Left renal cortex interstitium (tissue), 4 donors: Measurements from ENCODE around the gene CC2D1A. TPM values are rescaled to one million over a fixed set of nuclear protein-coding genes. Genes with fewer than 3 reads are reported as not detected.
A peak's percentile ranks its signal among the peaks of the same experiment; 100 is the strongest.

Experiments used
- DNase-seq, 4 donors: peaks; one replicate each; pipeline ENCODE4 v3.0.0-alpha.2; 2013; ENCODE audit warnings: low read depth in 4 of 4, low spot score in 2 of 4, missing footprints in 1 of 4
- polyA plus RNA-seq, 4 donors: library from polyadenylated mRNA; unstranded; fragments of 120-200 nt; gene quantifications; one replicate each; pipeline ENCODE4 v1.2.1, GENCODE V29; 2013; ENCODE audit not compliant: insufficient read length in 4 of 4

The CC2D1A gene
- 10 to 100 TPM; 19.3 to 45.6 (median 33.4) TPM for polyA plus RNA-seq

- peak in 3 of 4 donors; percentile 52 to 81 (median 76) for DNase-seq
Measured at GRCh38 chr19:13905634-13906520, at the start of gene CC2D1A, which contains the start of gene BRME1. TSS of gene CC2D1A (plus strand) at chr19:13906201. CDS start at chr19:13906442, 241 bp downstream. TSS of gene BRME1 (minus strand) at chr19:13906117. CDS start at chr19:13904892, 1,225 bp downstream.

GRCh38 chr19:13856497-13856896 is 49.5 kb upstream of the CC2D1A start:
- DNase-seq: no peak

GRCh38 chr19:13859361-13859880 is 46.6 kb upstream of the CC2D1A start:
- DNase-seq: no peak

GRCh38 chr19:13860679-13861391 is 45.2 kb upstream of the CC2D1A start:
- DNase-seq: no peak

- no peak for DNase-seq
Measured at GRCh38 chr19:13861392-13861713, 44.6 kb upstream of the CC2D1A start.

- peak in 3 of 4 donors; percentile 86 to 90 (median 89) for DNase-seq
Measured at GRCh38 chr19:13861714-13862531, 44.1 kb upstream of the CC2D1A start.

GRCh38 chr19:13864046-13864666 is 41.8 kb upstream of the CC2D1A start:
- DNase-seq: no peak

- no peak for DNase-seq
Measured at GRCh38 chr19:13864667-13865570, 41.1 kb upstream of the CC2D1A start.

GRCh38 chr19:13865571-13866462 is 40.2 kb upstream of the CC2D1A start:
- DNase-seq: no peak

GRCh38 chr19:13866463-13867046 is 39.4 kb upstream of the CC2D1A start:
- DNase-seq: no peak

GRCh38 chr19:13868663-13869062 is 37.3 kb upstream of the CC2D1A start:
- DNase-seq: no peak

- no peak for DNase-seq
Measured at GRCh38 chr19:13869281-13869680, 36.7 kb upstream of the CC2D1A start.

- DNase-seq: no peak
Measured at GRCh38 chr19:13870873-13871272, 35.1 kb upstream of the CC2D1A start.

- DNase-seq: no peak
Measured at GRCh38 chr19:13872339-13872694, 33.7 kb upstream of the CC2D1A start.

GRCh38 chr19:13872695-13873389 is 33.2 kb upstream of the CC2D1A start:
- DNase-seq: no peak

GRCh38 chr19:13873834-13874515 is 32.0 kb upstream of the CC2D1A start:
- no peak for DNase-seq

- no peak for DNase-seq
Measured at GRCh38 chr19:13875824-13876223, 30.2 kb upstream of the CC2D1A start.
